Measurements from ENCODE around the gene ME1.
A peak's percentile ranks its signal among the peaks of the same experiment; 100 is the strongest.
"Not testable (repeated sequence)": the region's sequence is repeated elsewhere in the genome, so short reads cannot be mapped to it uniquely, and the experiment has no call there.

The ME1 gene

GRCh38 chr6:83192871-83193746 is 237.7 kb downstream of the ME1 start, which contains the start of the genes PGM3 and RWDD2A:
Gene PGM3, minus strand, starts transcription at chr6:83193265. Its CDS starts 2,253 bp downstream, at chr6:83191012.
Gene RWDD2A, plus strand, starts transcription at chr6:83193357. Its CDS starts 1,095 bp downstream, at chr6:83194452.
- peak; percentile 52 to 95 (median 85) for DNase-seq

GRCh38 chr6:83192456-83192855 is 238.4 kb downstream of the ME1 start:
- no peak for DNase-seq

GRCh38 chr6:83191974-83192373 is 238.9 kb downstream of the ME1 start:
- not testable (repeated sequence) for DNase-seq

- DNase-seq, result no peak
These were observed 240.2 kb downstream of the ME1 start for GRCh38 chr6:83190626-83191025.

- no peak for DNase-seq
These were observed 242.3 kb downstream of the ME1 start for GRCh38 chr6:83188501-83188900.

GRCh38 chr6:83185096-83185495 is 245.8 kb downstream of the ME1 start:
- no peak for DNase-seq

GRCh38 chr6:83183082-83183828 is 247.6 kb downstream of the ME1 start:
- no peak for DNase-seq

GRCh38 chr6:83182114-83182513 is 248.7 kb downstream of the ME1 start:
- DNase-seq, result no peak

- no peak for DNase-seq
These were observed 250.4 kb downstream of the ME1 start for GRCh38 chr6:83180426-83180950.

GRCh38 chr6:83176246-83176645 is 254.6 kb downstream of the ME1 start:
- DNase-seq, result no peak

- DNase-seq, result no peak
These were observed 261.3 kb downstream of the ME1 start for GRCh38 chr6:83169511-83169910.

- no peak for DNase-seq
These were observed 261.7 kb downstream of the ME1 start for GRCh38 chr6:83169106-83169505.

GRCh38 chr6:83168556-83168955 is 262.3 kb downstream of the ME1 start:
- DNase-seq, result no peak

GRCh38 chr6:83167726-83168278 is 263.0 kb downstream of the ME1 start:
- no peak for DNase-seq
